22Rv1 (cell line): ENCODE measurements around the gene STAM2.

Source experiments
- ZFX ChIP-seq: fragments of 450-650 bp; IDR thresholded peaks from 2 replicates; pipeline ENCODE4 v1.6.1; 2017; ENCODE audit warnings: antibody characterized with exemption, borderline replicate concordance
- TF ChIP-seq, protein P1 (sequence below): fragments of 450-650 bp; IDR thresholded peaks from 2 replicates; pipeline ENCODE4 v1.5.1; 2017; ENCODE audit warnings: mild to moderate bottlenecking

DNA sequence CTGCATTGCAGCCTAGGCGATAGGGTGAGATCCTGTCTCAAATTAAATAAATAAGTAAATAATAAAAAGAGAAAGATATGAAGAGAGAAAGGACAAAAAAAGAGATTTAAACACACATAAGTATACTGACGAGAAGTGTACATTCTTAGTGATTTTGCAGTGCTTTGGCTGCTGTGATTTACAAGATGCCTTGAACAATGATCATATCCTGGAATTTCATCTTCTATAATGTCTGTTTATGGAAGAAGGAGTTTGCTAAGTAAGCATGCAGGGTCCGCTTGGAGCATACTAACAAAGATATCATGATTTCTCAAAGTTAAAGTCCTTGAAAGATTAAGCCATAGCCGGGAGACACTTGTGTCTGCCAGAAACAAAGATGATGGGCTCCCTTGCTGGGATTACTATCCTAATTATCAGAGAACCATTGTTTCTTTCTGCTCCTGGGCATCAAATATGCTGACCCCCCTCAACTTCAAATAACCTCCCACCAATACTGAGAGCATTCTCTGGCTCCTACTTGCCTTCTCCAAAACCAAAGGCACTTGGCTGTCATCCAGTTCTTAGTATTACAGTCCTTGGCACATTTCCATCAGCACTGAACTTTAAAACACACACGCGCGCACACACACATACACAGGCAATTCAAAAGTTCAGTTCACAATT is 47.5 kb upstream of the STAM2 start:
- TF ChIP-seq, protein P1, sequence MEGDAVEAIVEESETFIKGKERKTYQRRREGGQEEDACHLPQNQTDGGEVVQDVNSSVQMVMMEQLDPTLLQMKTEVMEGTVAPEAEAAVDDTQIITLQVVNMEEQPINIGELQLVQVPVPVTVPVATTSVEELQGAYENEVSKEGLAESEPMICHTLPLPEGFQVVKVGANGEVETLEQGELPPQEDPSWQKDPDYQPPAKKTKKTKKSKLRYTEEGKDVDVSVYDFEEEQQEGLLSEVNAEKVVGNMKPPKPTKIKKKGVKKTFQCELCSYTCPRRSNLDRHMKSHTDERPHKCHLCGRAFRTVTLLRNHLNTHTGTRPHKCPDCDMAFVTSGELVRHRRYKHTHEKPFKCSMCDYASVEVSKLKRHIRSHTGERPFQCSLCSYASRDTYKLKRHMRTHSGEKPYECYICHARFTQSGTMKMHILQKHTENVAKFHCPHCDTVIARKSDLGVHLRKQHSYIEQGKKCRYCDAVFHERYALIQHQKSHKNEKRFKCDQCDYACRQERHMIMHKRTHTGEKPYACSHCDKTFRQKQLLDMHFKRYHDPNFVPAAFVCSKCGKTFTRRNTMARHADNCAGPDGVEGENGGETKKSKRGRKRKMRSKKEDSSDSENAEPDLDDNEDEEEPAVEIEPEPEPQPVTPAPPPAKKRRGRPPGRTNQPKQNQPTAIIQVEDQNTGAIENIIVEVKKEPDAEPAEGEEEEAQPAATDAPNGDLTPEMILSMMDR, result no peak
- no peak for TF ChIP-seq ZFX
